GM21528 (cell line): ENCODE measurements around the gene CHRM3.
"Not testable (repeated sequence)": the region's sequence is repeated elsewhere in the genome, so short reads cannot be mapped to it uniquely, and the experiment has no call there.

Experiments used
- ATAC-seq: cut with Tn5 transposase; IDR thresholded peaks from one replicate; pipeline ENCODE4 v1.9.1; 2021; ENCODE audit warnings: mild to moderate bottlenecking, moderate library complexity; ENCODE audit not compliant: unreplicated experiment, low FRiP score

CHRM3 gene

DNA sequence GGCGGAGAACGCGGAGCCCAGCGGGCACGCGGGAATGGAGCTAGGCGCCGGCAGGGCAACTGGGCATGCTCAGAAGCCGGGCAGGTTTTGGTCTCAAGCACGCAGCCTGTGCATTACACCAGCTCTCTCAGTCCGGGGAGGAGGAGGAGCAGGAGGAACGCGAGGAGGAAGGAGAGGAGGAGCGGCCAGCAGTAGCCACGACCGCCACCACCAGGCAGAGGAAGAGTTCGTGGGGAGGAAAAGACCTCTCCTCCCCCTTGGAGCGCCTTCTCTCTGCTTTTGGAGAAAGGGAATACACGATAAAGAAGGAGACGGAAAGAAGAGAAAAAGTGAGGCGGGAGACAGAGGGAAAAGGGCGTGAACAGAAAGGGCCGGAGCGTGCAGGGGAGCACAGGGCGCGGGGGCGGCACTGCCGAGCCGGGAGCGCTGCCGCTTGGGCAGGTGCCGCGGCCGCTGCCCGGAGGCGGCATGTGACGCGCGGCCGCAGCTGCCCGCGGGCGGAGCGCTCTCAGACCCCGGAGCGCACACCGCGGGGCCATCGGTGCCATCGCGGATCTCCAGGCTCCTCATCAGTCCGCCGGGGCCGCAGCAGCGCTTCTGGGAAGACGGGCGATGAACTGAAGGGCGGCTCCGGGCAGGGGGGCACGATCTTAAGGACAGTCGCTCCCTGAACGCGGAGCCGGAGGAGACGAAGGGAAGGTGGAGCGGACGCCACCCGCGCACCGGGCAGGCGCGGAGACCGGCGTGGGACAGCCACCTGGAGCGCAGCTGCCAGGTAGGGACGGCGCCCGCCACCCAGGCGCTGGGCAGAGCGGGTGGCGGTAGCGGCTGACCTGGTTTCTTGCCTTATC, at the start of gene CHRM3:
Gene CHRM3 (plus strand): TSS at position 116 of the 851 bp plus-strand sequence. CDS start 520,884 bp downstream, outside the sequence.
- no peak for ATAC-seq

DNA sequence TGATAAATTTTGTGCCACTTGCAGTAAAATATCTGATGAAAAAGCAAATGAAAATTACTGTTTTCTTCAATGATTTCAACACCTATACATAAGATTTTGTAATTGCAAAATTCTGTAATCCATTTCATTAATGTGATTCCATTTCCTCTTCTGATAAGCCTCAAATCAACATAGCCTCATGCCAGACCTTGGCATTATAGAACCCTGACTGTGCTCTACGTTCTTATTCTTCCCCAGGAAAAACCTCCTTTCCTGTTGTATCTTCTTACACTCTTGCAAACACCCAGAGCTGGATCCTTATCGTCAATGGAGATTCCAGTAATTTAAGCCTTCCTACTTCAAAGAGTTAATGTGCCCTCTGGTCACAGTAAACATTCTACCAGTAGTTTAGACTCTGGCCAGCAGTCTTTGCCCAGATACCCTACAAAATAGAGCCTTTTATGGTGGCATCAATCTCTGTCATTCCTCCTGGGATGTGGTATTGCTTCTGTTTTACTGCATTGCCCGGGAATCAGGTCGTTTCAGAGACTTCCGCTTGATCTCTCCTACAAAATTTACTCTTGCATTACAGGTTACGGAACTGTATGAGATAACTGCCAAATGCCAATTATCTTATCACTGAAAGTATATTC, 48.5 kb upstream of the CHRM3 start:
- no peak for ATAC-seq

DNA sequence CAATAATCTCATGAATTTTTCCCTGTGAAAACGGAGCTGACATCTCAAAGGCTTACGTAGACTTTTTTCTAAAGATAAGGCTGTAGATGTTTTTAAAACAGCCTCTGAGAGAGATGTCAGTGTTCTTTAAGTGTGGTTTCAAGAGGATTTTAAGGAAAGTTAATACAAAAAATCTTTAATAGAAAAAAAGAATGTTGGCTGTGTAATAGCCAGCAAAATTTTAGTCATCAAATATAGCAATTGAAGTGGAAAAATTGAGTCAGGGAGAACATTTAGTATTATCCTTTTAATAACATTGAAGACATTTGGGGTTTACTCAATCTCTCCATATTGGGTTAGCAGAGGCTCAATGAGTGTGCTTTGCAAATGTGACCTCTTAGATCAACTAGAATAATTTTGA, 38.6 kb upstream of the CHRM3 start:
- no peak for ATAC-seq

DNA sequence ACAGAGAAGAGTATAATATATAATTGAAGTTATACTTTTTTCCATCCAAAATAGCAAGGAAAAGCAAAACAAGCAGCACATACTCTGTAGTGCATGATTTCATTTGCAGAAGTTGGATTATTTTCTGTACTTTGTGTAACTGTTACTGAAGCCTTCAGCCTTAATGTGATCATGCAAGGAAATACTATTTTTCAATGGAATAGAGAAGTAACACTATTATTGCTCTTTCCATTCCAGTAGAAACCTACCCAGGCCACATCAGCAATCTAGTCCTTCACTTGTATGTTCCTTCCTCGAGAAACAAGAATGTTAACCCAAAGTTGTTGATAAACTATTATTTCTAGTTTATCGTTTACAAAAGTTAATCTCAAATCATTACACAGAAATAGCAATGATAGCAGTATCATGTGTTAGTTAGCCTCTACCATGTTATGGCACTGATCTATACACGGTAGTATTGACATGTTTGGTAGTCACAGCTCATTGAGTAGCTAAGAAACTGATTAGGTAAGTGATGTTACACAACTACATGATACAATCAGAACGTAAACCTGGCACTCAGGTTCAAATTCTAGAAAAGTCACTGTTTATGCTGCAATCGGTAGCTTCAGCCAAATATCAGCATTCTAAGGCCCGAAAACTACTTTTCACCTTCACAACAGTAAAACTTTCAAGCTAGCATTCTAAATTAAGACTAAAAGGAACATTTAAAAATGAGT, 37.6 kb upstream of the CHRM3 start:
- ATAC-seq, result no peak

DNA sequence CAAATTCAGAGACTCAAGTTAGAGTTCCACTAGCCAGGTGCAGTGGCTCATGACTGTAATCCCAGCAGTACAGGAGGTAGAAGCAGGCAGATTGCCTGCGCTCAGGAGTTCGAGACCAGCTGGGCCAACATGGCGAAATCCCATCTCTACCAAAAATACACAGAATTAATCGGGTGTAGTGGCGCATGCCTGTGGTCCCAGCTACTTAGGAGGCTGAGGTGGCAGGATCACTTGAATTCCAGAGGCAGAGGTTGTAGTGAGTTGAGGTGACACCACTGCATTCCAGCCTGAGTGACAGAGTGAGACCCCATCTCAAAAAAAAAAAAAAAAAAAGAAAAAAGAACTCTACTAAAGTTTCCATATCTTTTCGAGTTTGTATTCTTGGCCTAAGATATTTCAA, 36.7 kb upstream of the CHRM3 start:
- ATAC-seq, result no peak

DNA sequence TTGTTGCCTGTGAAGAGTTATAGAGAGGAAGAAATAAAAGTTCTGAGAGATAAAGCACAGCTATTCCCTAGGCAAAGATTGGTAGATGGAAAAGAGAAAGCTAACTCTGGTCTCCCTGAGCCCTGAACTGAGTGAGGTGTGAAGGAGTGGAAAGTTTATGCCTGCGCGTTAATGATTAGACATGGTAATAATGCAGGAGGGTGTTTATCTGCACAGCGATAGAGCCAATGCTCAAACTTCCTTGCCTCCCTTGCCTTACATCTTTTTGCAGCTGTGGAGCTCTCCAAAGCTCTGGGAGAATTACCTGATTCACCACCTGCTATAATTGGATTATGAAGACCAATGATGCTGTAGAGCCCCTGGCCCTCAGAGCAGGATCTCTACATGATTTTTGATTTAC, 32.8 kb upstream of the CHRM3 start:
- no peak for ATAC-seq

DNA sequence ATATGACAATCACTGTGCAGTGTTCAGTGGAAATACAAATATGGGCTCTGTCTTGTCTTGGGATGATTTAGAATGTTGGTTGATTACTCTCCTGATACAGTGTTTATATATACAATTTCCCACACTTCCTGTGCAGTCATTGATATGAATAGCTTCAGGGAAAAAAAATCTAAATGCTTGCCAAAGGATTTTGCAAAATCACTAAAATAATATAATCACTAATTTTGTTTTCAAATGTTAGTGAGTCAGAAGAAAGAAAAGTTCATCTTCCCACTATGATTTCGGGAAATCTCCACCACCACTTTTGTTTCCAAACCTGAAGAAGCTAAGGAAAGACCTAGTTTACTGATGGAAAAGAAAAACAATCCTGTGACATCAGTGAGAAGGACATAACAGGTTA, 32.1 kb upstream of the CHRM3 start:
- no peak for ATAC-seq

DNA sequence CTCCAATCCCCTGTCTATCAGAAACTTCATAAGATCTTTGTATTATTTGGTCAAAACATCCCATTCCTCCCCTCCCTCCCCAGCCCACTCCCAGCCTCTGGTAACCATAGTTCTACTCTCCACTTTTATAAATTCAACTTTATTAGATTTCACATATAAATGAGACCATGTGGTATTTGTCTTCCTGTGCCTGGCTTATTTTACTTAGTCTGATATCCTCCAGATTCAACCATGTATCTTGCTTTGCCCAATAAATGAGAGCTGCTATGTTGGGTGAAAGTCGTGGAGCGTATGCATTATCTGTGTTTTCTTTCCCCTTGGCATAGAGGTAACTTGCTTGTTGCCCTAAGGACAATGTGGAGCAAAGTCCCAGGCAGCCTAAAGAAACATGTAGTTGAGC, 28.5 kb upstream of the CHRM3 start:
- no peak for ATAC-seq

DNA sequence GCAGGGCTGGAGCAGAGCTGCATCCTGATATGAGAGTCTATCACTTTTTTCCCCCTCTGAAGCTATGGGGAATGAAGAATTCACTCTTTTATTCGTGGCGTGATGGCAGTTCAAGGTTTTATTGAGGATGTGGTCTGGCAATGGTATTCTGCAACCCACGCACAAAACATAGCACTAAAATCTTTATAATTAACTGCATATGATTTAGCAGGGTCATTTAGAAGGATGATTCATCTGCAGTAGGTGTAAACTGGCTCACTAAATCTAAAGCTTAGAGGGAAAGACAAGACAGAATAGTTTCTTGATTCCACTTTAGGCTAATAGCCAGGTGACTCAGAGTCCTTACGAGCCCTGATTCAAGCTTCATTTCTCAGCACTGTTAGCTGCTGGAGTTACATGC, 25.0 kb upstream of the CHRM3 start:
- ATAC-seq, result no peak

DNA sequence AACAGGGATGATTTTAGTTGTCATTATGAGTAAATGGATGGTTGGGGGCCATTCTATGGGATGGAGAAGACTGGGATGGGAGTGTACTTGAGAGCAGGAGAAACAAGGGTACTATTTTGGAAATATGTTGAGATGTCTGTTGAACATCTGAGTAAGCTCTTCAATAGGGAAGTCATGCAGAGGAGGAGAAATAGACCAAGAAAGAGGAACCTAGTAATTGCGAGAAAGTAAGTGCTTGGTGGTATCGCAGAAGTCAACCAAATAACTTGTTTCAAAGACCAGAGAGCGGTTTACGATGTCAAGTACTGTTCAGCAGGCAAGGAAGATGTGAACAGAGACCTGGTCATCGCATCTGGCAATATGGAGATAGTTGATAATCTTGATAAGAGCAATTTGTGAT, 22.4 kb upstream of the CHRM3 start:
- ATAC-seq, result no peak

DNA sequence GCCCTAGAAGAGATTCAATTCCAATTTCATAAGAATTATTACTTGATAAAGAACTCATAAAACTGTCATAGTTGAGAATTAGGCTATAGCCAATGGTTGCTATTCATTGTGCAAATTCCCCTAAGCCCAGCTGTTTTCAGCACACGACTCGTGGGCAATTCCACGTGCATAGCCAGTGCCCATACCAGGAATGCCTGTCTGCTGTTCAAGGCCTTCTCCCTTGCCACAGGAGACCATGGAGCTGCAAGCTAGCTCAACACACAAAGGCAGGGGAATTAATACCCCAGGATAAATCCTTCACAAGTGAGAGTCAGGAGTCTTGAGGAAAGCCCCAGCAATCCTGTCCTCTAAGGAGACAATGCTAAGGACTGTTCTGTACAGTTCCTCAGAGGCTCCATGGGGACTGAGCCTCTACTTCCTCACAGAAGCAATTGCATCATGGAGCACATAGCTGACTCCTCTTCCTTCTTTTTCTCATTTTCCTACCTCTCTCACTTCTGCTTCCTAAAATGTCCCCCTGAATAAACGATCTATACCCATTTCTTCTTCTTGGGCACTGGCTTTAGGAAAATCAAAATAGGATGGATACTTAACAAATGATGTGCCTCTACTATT, 19.1 kb upstream of the CHRM3 start:
- ATAC-seq, result no peak

DNA sequence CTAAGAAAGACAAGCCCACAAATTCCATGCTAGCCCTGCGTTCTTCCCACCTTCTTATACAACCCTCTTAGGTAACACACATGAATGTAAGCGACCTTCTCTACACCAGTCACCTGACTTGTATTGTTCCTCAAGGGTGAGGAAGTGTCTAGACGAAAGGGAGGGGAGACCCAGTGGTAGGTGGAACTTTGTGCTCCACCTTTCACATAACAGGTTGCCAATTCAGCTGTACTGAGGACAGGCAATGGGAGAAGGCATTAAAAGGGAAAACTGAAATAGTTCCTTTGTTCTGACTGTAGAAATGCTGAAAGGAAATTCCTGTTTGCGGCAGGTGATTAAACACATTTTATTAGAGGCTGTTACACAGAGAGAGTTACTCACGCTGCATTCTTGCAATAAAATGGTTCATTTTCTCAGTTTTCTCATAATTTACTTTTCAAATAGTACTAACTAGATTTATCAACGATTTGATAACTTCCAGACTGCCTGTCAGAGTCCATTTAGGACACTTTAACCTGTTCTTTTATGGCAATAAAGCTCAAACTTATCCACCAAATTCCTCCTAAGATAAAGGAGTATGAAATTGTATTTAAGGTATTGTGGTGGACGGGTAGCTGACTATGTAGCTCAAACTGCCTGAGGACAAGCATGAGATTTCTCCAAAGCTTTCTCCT, 17.8 kb upstream of the CHRM3 start:
- ATAC-seq, result no peak

DNA sequence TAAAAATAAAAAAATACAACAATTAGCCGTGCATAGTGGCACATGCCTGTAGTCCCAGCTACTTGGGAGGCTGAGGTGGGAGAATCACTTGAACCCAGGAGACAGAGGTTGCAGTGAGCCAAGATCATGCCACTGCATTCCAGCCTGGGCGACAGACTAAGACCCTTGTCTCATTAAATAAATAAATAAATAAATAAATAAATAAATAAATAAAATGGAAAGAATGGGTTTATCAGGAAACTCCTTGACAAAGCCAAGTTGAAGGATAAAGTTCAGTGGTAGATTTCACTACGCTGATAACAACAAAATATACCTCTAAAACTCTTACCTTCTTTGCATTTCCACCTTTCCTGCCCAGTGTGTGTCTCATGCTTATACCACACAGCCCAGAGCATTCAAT, 15.5 kb upstream of the CHRM3 start:
- not testable (repeated sequence) for ATAC-seq

DNA sequence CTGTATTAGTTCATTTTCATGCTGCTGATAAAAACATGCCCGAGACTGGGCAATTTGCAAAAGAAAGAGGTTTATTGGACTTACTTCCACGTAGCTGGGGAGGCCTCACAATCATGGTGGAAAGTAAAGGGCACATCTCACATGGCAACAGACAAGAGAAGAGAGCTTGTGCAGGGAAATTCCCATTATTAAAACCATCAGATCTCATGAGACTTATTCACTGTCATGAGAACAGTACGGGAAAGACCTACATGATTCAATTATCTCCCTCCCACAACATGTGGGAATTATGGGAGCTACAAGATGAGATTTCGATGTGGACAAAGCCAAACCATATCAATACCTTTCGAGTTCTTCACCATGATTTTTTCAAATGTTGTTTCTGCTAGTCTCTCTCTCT, 3.7 kb upstream of the CHRM3 start:
- ATAC-seq, result no peak

DNA sequence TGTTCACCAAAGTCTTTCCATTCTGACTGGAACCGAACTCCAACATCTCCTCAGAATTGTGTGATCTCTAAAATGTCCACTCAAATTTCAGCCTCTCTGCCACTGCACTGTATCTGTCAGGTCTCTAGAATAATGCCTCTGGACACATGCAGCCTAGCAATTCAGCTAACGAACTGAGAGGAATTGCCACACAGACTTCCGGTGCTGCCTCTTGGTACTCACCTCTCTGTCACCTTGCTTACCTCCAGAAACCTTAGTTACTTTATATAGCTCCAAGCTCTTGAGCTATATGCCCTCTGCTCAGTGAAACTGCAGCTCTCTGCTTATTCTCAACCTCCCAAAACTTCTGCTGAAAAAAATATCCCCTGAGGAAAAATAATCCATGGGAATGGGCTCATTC, 2.7 kb upstream of the CHRM3 start:
- no peak for ATAC-seq

DNA sequence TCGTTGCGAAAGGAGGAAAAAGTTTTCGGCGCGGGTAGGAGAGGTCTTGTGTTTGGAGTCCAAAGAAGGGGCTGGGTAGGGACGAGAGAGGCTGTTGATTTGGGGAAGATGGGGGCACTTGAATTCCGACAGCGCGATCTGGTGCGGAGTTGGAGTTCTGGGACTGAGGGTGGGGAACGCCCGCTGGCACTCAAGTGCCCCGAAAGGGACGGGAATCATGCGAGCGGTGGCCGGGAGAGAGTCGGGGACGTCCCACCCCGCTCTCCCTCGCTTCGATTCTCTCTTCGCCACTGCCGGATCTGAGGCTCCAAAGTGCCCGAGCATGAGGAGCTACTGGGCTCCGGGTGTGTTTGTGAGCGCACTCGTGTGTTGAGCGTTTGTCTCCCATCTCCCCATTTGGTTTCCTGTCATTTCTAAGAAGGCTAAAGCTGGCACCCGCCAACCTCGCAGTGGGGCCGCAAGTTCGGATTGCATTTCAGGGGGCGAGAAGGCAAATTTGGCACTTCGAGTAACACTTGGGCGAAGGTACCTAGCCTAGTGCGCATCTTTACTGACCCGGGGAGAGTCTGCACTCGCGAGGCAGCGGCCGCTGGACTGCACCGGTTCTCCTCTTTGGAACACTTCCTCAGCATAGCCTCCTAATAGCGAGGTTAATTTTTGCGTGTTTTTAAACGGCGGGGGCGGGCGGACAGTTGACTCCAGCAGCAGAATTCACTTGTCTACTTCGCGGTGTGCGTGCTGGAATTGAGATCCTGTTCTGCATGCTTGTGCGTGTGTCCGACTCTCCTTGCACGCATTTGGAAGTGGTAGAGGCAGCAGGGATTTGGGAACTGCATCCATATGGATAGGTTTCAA, 1.2 kb downstream of the CHRM3 start:
- no peak for ATAC-seq

DNA sequence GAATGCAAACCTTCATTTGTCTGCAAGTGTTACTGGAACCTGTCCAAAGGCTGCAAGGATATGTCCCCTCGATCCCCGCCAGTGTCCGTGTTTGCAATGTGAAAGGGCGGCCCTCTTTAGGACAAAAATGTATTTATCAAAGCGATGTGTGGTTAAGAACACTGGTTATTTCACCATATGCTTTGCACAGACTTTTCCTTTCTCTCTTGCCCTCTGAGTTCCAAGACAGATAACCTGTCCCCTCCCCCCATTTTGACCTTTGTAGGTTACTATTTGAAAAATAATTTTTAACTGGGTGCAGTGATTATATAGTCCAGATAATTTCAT, 1.8 kb downstream of the CHRM3 start:
- no peak for ATAC-seq

DNA sequence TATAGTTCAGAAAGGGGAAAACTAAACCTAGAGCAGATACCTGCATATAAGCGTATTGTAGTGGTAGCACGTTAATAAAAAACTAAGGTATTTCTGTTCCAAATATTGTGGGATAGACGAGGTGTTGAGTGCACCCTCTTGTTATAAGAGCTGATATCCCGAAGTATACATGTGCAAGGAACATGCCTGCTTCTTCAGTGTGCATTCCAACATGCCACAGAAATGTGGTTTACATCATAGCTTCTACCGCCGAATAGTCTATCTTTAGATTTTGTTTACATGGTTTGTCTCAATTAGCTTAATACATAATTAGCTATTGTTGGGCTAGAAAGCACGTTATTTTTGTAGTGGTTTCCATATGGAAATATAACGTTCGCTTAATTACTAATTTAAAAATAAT, 2.2 kb downstream of the CHRM3 start:
- no peak for ATAC-seq

DNA sequence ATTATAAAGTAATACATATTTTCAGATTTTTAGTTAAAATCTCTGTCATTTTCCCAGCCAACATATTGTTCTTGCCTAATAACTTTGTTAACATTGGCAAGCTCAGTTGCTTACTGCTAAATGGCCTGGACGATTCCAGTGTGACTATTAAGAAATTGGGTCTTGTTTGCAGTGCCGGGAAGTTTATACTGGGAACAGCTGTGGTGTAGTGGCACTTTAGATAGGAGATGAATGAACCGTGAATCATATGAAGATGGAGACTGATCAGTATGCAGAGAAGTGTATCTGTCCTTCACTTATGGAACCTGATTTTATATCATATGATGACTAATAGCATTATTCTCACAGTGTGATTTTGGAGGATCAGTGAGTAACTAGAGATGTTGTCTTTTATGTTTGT, 3.3 kb downstream of the CHRM3 start:
- ATAC-seq, result no peak

DNA sequence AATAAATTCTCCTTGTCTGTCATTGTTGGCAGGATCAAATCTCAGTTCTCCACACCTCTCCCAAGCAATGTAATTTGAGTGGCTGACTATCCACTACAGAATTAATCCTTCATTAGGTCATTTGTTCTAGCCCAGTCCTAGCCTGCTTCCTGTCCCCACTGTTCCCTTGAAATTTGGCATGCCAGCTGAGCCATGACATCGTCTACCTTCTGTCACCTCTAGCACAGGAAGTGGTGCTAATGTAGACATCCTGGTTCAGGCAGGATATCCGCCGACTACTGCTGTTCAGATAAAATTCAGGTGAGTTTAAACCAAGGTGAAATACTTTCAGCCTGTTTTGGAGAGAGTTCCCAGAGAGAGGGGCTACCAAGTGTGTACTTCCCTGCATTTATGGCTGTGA, 5.9 kb downstream of the CHRM3 start:
- no peak for ATAC-seq
